ENCODE results near the gene RASSF8. TPM values are rescaled to one million over a fixed set of nuclear protein-coding genes. Genes with fewer than 3 reads are reported as not detected.
A peak's percentile ranks its signal among the peaks of the same experiment; 100 is the strongest.

RASSF8 gene
- total RNA-seq, 1 donor from 2014 or later: 77.0 TPM

DNA sequence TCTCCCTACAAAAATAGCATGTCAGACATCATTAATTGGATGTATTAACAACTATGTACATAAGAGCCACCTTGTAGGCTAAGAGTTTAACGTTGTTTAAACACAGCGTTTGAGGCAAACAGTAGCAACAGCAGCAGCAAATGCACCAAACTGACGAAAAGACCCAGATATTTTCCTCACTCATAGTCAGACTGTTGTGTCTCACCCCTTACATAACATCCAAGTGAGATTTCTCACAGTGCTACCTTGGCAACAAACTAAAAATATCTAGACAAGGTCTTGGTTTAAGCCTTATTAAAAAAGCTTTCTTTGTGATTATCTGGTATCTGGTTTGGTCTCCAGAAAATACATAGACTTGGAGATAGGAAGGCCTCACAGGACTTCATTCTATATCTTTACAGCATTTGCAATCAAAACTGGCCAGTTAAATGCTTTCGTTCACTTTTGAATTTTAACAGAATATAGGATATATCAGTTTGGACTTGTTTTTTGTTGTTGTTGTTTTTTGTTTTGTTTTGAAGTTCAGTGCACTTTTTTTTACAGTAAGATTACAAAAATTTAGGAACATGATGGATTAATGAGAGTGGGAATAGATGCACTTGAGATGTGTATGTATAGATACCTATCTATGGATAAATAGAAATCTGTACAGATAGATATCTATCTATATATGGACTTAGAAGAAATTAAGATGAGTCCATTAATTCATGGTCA lies 162.2 kb downstream of the RASSF8 start:
- no peaks in the 10 kb centered on the region for H3K79me2 ChIP-seq (ENCODE audit: low read depth)
- no peak overlapping the region for H3K4me2 ChIP-seq
- peaks cover 100% of the 10 kb centered on the region for H3K27me3 ChIP-seq
- Mint-ChIP-seq H3K9me3 (no peaks in the 10 kb centered on the region), H3K27ac (no peak overlapping the region), H3K4me3 (peak overlapping the region; percentile 82), H3K4me1 (peaks cover 35% of the 10 kb centered on the region), H3K36me3 (no peaks in the 10 kb centered on the region), H3K27me3 (ENCODE audit: insufficient read depth, low read depth) (peaks cover 32% of the 10 kb centered on the region)
- no peak overlapping the region for H3K4me3 ChIP-seq
- TF ChIP-seq, protein P1, sequence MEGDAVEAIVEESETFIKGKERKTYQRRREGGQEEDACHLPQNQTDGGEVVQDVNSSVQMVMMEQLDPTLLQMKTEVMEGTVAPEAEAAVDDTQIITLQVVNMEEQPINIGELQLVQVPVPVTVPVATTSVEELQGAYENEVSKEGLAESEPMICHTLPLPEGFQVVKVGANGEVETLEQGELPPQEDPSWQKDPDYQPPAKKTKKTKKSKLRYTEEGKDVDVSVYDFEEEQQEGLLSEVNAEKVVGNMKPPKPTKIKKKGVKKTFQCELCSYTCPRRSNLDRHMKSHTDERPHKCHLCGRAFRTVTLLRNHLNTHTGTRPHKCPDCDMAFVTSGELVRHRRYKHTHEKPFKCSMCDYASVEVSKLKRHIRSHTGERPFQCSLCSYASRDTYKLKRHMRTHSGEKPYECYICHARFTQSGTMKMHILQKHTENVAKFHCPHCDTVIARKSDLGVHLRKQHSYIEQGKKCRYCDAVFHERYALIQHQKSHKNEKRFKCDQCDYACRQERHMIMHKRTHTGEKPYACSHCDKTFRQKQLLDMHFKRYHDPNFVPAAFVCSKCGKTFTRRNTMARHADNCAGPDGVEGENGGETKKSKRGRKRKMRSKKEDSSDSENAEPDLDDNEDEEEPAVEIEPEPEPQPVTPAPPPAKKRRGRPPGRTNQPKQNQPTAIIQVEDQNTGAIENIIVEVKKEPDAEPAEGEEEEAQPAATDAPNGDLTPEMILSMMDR (IDR thresholded peaks at IDR 0.05): no peak
- TF ChIP-seq EZH2 (IDR thresholded peaks at IDR 0.05) (no peak), EZH2phosphoT487 (IDR thresholded peaks at IDR 0.05) (no peak)
- H3K27ac ChIP-seq: no peak overlapping the region
- DNase-seq (ENCODE audit: low spot score): no peak
- H3K9ac ChIP-seq: no peak overlapping the region
- H3K4me1 ChIP-seq: peaks cover 13% of the 10 kb centered on the region
- H3K9me3 ChIP-seq (ENCODE audit: low read depth): no peaks in the 10 kb centered on the region
- peaks cover 33% of the 10 kb centered on the region for H4K20me1 ChIP-seq (ENCODE audit: low read depth)
- H3K36me3 ChIP-seq: no peaks in the 10 kb centered on the region
- H3F3A ChIP-seq (ENCODE audit: low read depth): peaks cover 46% of the 10 kb centered on the region
- no peak overlapping the region for H2AFZ ChIP-seq (replicated peaks)

DNA sequence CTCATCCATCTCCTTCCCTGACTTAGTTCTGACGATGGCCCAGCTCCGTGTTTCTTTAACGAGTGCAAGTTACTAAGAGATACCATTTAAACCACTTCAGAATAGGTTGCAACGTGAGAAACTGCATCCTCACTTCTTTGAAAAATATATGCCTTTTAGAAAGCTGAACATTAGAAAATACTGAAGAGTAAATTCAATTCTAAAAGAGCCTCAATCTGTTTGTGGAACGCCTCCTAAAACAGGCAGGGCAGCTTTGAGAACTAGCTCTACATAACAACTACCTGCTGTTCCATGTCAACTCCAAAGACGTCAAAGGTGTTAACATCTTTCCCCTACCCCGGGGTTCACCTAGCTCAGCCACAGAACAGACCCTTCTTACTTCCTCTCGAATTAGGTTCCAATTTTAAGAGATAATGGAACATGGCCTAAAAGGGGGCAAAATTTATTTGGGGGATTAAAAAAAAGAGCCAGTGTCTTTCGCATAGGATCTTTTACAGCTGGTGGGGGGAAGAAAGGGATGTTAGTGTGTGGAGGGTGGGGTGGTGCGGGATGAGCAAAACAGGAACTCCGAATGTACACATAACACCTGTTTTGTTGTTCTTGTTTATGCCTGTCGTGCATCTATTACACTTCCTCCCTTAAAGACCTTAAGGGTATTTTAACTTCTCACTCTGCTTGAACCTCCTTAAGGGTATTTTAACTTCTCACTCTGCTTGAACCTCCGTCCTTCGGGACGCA lies 163.0 kb downstream of the RASSF8 start:
- Mint-ChIP-seq H3K4me3 (peak overlapping the region; percentile 82), H3K9me3 (no peaks in the 10 kb centered on the region), H3K4me1 (peaks cover 34% of the 10 kb centered on the region), H3K27me3 (ENCODE audit: insufficient read depth, low read depth) (peaks cover 37% of the 10 kb centered on the region), H3K36me3 (no peaks in the 10 kb centered on the region), H3K27ac (no peak overlapping the region)
- Histone ChIP-seq H3K9ac (no peak overlapping the region), H3K79me2 (ENCODE audit: low read depth) (no peaks in the 10 kb centered on the region), H3K27ac (no peak overlapping the region), H2AFZ (replicated peaks) (peak overlapping the region; percentile 71), H4K20me1 (ENCODE audit: low read depth) (peaks cover 33% of the 10 kb centered on the region), H3K4me1 (peaks cover 13% of the 10 kb centered on the region), H3K4me3 (peak overlapping the region; percentile 54), H3K4me2 (peak overlapping the region; percentile 83), H3K36me3 (no peaks in the 10 kb centered on the region), H3K27me3 (peaks cover 100% of the 10 kb centered on the region), H3F3A (ENCODE audit: low read depth) (peaks cover 51% of the 10 kb centered on the region), H3K9me3 (ENCODE audit: low read depth) (no peaks in the 10 kb centered on the region)
- peak; percentile 72 for TF ChIP-seq EZH2phosphoT487 (IDR thresholded peaks at IDR 0.05)
- TF ChIP-seq, protein P1 (IDR thresholded peaks at IDR 0.05): no peak
- peak; percentile 86 for TF ChIP-seq EZH2 (IDR thresholded peaks at IDR 0.05)
- DNase-seq (ENCODE audit: low spot score): peak; percentile 24

DNA sequence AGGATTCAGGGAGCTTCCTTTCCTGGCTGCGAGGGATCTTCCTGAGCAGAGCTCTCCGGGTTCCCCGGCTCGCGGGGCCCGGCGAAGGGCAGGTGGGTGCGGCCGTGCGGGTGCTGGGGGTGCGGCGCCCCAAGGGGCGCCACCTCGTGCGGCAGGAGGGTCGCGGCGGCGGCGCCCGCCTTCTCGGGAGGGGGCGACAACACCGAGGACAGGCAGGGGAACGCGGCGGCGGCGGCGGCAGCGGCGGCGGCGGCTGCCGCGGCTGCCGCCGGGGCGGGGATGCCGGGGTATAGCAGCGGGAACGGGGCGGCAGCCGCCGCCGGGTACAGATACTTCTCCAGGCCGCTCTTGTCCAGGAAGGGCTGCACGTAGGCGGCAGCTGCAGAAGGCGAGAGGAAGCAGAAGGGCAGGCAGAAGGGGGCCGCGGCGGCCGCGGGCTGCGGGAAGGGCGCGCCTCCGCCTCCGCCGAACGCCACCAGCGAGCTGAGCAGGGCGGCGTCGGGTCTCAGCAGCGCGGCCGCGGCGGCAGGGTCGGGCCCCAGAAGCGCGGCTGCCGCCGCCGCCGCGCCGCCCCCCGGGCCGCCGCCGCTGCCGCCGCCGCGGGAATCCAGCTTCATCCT lies 163.7 kb downstream of the RASSF8 start:
- Histone ChIP-seq H3K36me3 (no peaks in the 10 kb centered on the region), H3K27ac (no peak overlapping the region), H3K4me3 (peak overlapping the region; percentile 54), H3K79me2 (ENCODE audit: low read depth) (no peaks in the 10 kb centered on the region), H4K20me1 (ENCODE audit: low read depth) (peaks cover 39% of the 10 kb centered on the region), H3K9ac (no peak overlapping the region), H3F3A (ENCODE audit: low read depth) (peaks cover 58% of the 10 kb centered on the region), H2AFZ (replicated peaks) (peak overlapping the region; percentile 71), H3K4me2 (peak overlapping the region; percentile 83), H3K27me3 (peaks cover 100% of the 10 kb centered on the region), H3K4me1 (peaks cover 17% of the 10 kb centered on the region), H3K9me3 (ENCODE audit: low read depth) (no peaks in the 10 kb centered on the region)
- Mint-ChIP-seq H3K36me3 (no peaks in the 10 kb centered on the region), H3K4me1 (peaks cover 33% of the 10 kb centered on the region), H3K4me3 (peak overlapping the region; percentile 82), H3K27me3 (ENCODE audit: insufficient read depth, low read depth) (peaks cover 43% of the 10 kb centered on the region), H3K27ac (no peak overlapping the region), H3K9me3 (no peaks in the 10 kb centered on the region)
- TF ChIP-seq EZH2phosphoT487 (IDR thresholded peaks at IDR 0.05): peak; percentile 36
- TF ChIP-seq EZH2 (IDR thresholded peaks at IDR 0.05): peak; percentile 86
- TF ChIP-seq, protein P1 (IDR thresholded peaks at IDR 0.05): peak; percentile 11
- peak; percentile 74 for DNase-seq (ENCODE audit: low spot score)
